Mesenchymal stem cell (in vitro differentiated cells and primary cell): ENCODE measurements around the gene SLC5A1.

Source experiments
- DNase-seq: peaks from one replicate; pipeline ENCODE4 v3.0.0-alpha.2; 2013
- H2AFZ ChIP-seq: one replicate; pipeline ENCODE4 v1.6.1; 2013; ENCODE audit warnings: low read depth, mild to moderate bottlenecking, control low read depth, inconsistent platforms, low read length, moderate library complexity
- H2AK5ac ChIP-seq: 2 replicates; pipeline ENCODE4 v1.6.1; 2013; ENCODE audit warnings: low read length, moderate library complexity, mild to moderate bottlenecking, inconsistent platforms; ENCODE audit not compliant: severe bottlenecking
- H2BK120ac ChIP-seq: one replicate; pipeline ENCODE4 v1.6.1; 2013; ENCODE audit warnings: low read depth, mild to moderate bottlenecking, inconsistent platforms, low read length, moderate library complexity
- H2BK12ac ChIP-seq, 2 experiments: one replicate each; pipeline ENCODE4 v1.6.1; 2013; ENCODE audit warnings: inconsistent platforms in 2 of 2, low read length in 2 of 2, mild to moderate bottlenecking in 2 of 2, moderate library complexity in 2 of 2, control low read depth in 1 of 2
- H2BK15ac ChIP-seq: one replicate; pipeline ENCODE4 v1.6.1; 2013; ENCODE audit warnings: mild to moderate bottlenecking, low read depth, inconsistent platforms; ENCODE audit not compliant: poor library complexity, severe bottlenecking
- H2BK5ac ChIP-seq: 2 replicates; pipeline ENCODE4 v1.6.1; 2013; ENCODE audit warnings: low read depth, mild to moderate bottlenecking, low read length, control low read depth, inconsistent platforms; ENCODE audit not compliant: poor library complexity, severe bottlenecking
- H3K14ac ChIP-seq, 2 experiments: one replicate each; pipeline ENCODE4 v1.6.1; 2013; ENCODE audit warnings: inconsistent platforms in 2 of 2, low read length in 2 of 2, control low read depth in 1 of 2, mild to moderate bottlenecking in 1 of 2, moderate library complexity in 1 of 2
- H3K18ac ChIP-seq, 2 experiments: one replicate each; pipeline ENCODE4 v1.6.1; 2013; ENCODE audit warnings: inconsistent platforms in 2 of 2, low read length in 2 of 2, control low read depth in 1 of 2, low read depth in 1 of 2, mild to moderate bottlenecking in 1 of 2
- H3K23ac ChIP-seq, 2 experiments: one replicate each; pipeline ENCODE4 v1.6.1; 2013; ENCODE audit warnings: inconsistent platforms in 2 of 2, low read length in 2 of 2, mild to moderate bottlenecking in 2 of 2, moderate library complexity in 2 of 2, control low read depth in 1 of 2
- H3K27ac ChIP-seq: 2 replicates; pipeline ENCODE4 v1.5.1; 2013; ENCODE audit warnings: mild to moderate bottlenecking, moderate library complexity, low read length, control low read depth, inconsistent platforms; ENCODE audit not compliant: poor library complexity, severe bottlenecking
- H3K27me3 ChIP-seq, 2 experiments: 2 replicates each; pipeline versions ENCODE4 v1.6.1 to v1.7.0; 2013; ENCODE audit warnings: low read length in 2 of 2, mild to moderate bottlenecking in 2 of 2, moderate library complexity in 2 of 2, control low read depth in 1 of 2, inconsistent platforms in 1 of 2; ENCODE audit not compliant: control insufficient read depth in 1 of 2, insufficient read depth in 1 of 2
- H3K36me3 ChIP-seq, 2 experiments: 2 replicates each; pipeline versions ENCODE4 v1.6.1 to v1.7.0; 2013; ENCODE audit warnings: low read length in 2 of 2, control low read depth in 1 of 2, inconsistent platforms in 1 of 2, low read depth in 1 of 2, mild to moderate bottlenecking in 1 of 2; ENCODE audit not compliant: insufficient read depth in 2 of 2, control insufficient read depth in 1 of 2
- H3K4ac ChIP-seq, 2 experiments: one replicate each; pipeline ENCODE4 v1.6.1; 2013; ENCODE audit warnings: inconsistent platforms in 2 of 2, low read length in 2 of 2, mild to moderate bottlenecking in 2 of 2, moderate library complexity in 2 of 2, control low read depth in 1 of 2, low read depth in 1 of 2
- H3K4me1 ChIP-seq: 2 replicates; pipeline ENCODE4 v1.6.1; 2013; ENCODE audit warnings: low read depth, low read length, control low read depth; ENCODE audit not compliant: control insufficient read depth, insufficient read depth
- H3K4me2 ChIP-seq: 2 replicates; pipeline ENCODE4 v1.6.1; 2013; ENCODE audit warnings: low read length, mild to moderate bottlenecking, inconsistent platforms; ENCODE audit not compliant: poor library complexity, severe bottlenecking
- H3K4me3 ChIP-seq, 2 experiments: 2 replicates each; pipeline versions ENCODE4 v1.5.1 to v1.7.0; 2013; ENCODE audit warnings: low read length in 2 of 2, mild to moderate bottlenecking in 2 of 2, control low read depth in 1 of 2, low read depth in 1 of 2; ENCODE audit not compliant: insufficient read depth in 1 of 2
- H3K79me1 ChIP-seq: replicated peaks from 2 replicates; pipeline ENCODE4 v1.6.1; 2013; ENCODE audit warnings: mild to moderate bottlenecking, control low read depth, low read length, inconsistent platforms; ENCODE audit not compliant: poor library complexity, severe bottlenecking
- H3K9ac ChIP-seq: 2 replicates; pipeline ENCODE4 v1.7.0; 2013; ENCODE audit warnings: mild to moderate bottlenecking, low read length, moderate library complexity
- H3K9me3 ChIP-seq: 2 replicates; pipeline ENCODE4 v1.7.0; 2013; ENCODE audit warnings: mild to moderate bottlenecking, low read length; ENCODE audit not compliant: control insufficient read depth
- H4K8ac ChIP-seq: one replicate; pipeline ENCODE4 v1.6.1; 2013; ENCODE audit warnings: inconsistent platforms, mild to moderate bottlenecking, low read length, moderate library complexity
- H4K91ac ChIP-seq: one replicate; pipeline ENCODE4 v1.6.1; 2013; ENCODE audit warnings: mild to moderate bottlenecking, low read length, inconsistent platforms
- WGBS: methylation state at CpG from one replicate; pipeline ENCODE4 v1.1.7; 2013; ENCODE audit warnings: mixed read lengths; 5-methylcytosine and 5-hydroxymethylcytosine counted together

SLC5A1 gene

GRCh38 chr22:32073262-32073661 lies 30.2 kb downstream of the SLC5A1 start:
- no peak overlapping the region for H3K9ac ChIP-seq
- H3K4ac ChIP-seq, result no peak overlapping the region
- no peak overlapping the region for H2BK5ac ChIP-seq
- H3K36me3 ChIP-seq, result no peaks in the 10 kb centered on the region
- peaks cover 24 to 49% of the 10 kb centered on the region in 2 experiments for H3K27me3 ChIP-seq
- no peak overlapping the region for H3K23ac ChIP-seq
- DNase-seq, result no peak
- no peak overlapping the region for H2AFZ ChIP-seq
- no peak overlapping the region for H3K27ac ChIP-seq
- H2BK12ac ChIP-seq, result no peak overlapping the region
- H4K8ac ChIP-seq, result no peak overlapping the region
- no peaks in the 10 kb centered on the region for H3K4me1 ChIP-seq
- 92% methylated on average over 6 of the region's 7 CpGs for WGBS
- H4K91ac ChIP-seq, result no peak overlapping the region
- H2BK15ac ChIP-seq, result no peak overlapping the region
- no peak overlapping the region for H3K14ac ChIP-seq
- H3K79me1 ChIP-seq, result no peaks in the 10 kb centered on the region
- no peak overlapping the region for H3K18ac ChIP-seq
- no peak overlapping the region for H3K4me2 ChIP-seq
- H2AK5ac ChIP-seq, result no peak overlapping the region
- no peak overlapping the region for H3K4me3 ChIP-seq
- H2BK120ac ChIP-seq, result no peak overlapping the region
- no peaks in the 10 kb centered on the region for H3K9me3 ChIP-seq

DNA sequence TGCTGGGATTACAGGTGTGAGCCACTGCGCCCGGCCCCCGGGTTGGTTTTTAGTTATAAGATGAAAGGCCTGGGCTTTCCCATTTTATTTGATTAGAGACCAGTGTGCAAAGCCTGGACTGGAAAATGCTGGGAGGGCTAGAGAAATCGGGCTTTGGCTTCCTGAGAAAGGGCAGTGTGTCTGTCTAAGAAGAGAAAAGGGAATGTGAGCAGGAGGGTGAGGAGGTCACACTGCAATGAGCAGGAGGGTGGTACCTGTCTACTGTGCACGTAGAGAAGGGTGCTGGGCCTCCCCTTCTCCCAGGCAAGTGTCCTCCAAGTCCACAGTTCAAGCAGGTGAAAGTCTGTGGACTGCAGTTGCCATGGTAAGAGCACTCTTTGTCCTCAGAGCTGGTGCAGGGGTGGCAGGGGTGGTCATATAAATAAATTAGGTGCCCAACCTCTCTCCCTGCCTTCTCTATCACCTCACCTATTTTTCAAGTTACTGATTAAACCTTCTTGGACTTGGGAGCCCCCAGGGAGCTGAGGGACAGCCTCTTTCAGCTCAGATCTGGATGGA lies 30.8 kb downstream of the SLC5A1 start:
- Histone ChIP-seq H2BK5ac (no peak overlapping the region), H4K91ac (no peak overlapping the region), H2BK12ac (no peak overlapping the region), H3K27me3 (peaks cover 20 to 46% of the 10 kb centered on the region in 2 experiments), H3K4me3 (no peak overlapping the region), H2BK120ac (no peak overlapping the region), H2BK15ac (no peak overlapping the region), H3K23ac (no peak overlapping the region), H3K18ac (no peak overlapping the region), H4K8ac (no peak overlapping the region), H3K14ac (no peak overlapping the region), H3K4me1 (no peaks in the 10 kb centered on the region), H3K9ac (no peak overlapping the region), H3K4me2 (no peak overlapping the region), H2AK5ac (no peak overlapping the region), H3K79me1 (no peaks in the 10 kb centered on the region), H3K27ac (no peak overlapping the region), H3K9me3 (no peaks in the 10 kb centered on the region), H2AFZ (no peak overlapping the region), H3K36me3 (no peaks in the 10 kb centered on the region), H3K4ac (no peak overlapping the region)
- WGBS, result 81% methylated on average over 5 of the region's 5 CpGs
- DNase-seq, result no peak

GRCh38 chr22:32075997-32076760 lies 33.1 kb downstream of the SLC5A1 start:
- H3K18ac ChIP-seq, result no peak overlapping the region
- H3K14ac ChIP-seq, result no peak overlapping the region
- no peak overlapping the region for H3K4me3 ChIP-seq
- H2BK15ac ChIP-seq, result no peak overlapping the region
- H3K79me1 ChIP-seq, result no peaks in the 10 kb centered on the region
- H4K8ac ChIP-seq, result no peak overlapping the region
- no peak overlapping the region for H2AK5ac ChIP-seq
- no peak overlapping the region for H3K4me2 ChIP-seq
- no peak overlapping the region for H3K4ac ChIP-seq
- no peak for DNase-seq
- no peak overlapping the region for H2BK5ac ChIP-seq
- H3K9ac ChIP-seq, result no peak overlapping the region
- H3K36me3 ChIP-seq, result no peaks in the 10 kb centered on the region
- WGBS, result 82% methylated on average over 10 of the region's 10 CpGs
- H3K27ac ChIP-seq, result no peak overlapping the region
- H2AFZ ChIP-seq, result no peak overlapping the region
- no peaks in the 10 kb centered on the region for H3K9me3 ChIP-seq
- H2BK120ac ChIP-seq, result no peak overlapping the region
- peaks cover 6% of the 10 kb centered on the region for H3K4me1 ChIP-seq
- no peak overlapping the region for H2BK12ac ChIP-seq
- H4K91ac ChIP-seq, result no peak overlapping the region
- peaks cover 16 to 33% of the 10 kb centered on the region in 2 experiments for H3K27me3 ChIP-seq
- no peak overlapping the region for H3K23ac ChIP-seq

DNA sequence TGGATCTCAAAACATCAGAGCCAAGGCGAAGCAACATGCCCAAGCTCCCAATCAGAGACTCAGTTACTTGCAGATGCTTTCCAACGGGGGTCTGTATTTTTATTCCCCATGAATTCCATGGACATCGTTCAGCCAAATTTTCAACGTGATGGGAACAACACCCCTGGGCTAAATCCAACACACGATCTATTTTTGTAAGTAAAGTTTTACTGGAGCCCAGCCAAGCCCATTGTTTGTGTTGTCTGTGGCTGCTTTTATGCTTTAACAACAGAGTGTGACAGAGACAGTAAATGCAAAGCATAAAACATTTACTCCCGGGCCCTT lies 33.7 kb downstream of the SLC5A1 start:
- WGBS, result 81% methylated on average over 4 of the region's 6 CpGs

More for the DNA sequence above, 33.7 kb downstream of the SLC5A1 start:
- no peak overlapping the region for H3K14ac ChIP-seq
- no peaks in the 10 kb centered on the region for H3K79me1 ChIP-seq
- H3K9ac ChIP-seq, result no peak overlapping the region
- no peak overlapping the region for H3K4me2 ChIP-seq
- no peak for DNase-seq
- no peak overlapping the region for H3K4me3 ChIP-seq
- peaks cover 12 to 32% of the 10 kb centered on the region in 2 experiments for H3K27me3 ChIP-seq
- H3K4ac ChIP-seq, result no peak overlapping the region
- no peak overlapping the region for H3K23ac ChIP-seq
- H2BK120ac ChIP-seq, result no peak overlapping the region
- H3K4me1 ChIP-seq, result peaks cover 6% of the 10 kb centered on the region
- no peak overlapping the region for H3K18ac ChIP-seq
- H3K27ac ChIP-seq, result no peak overlapping the region
- no peaks in the 10 kb centered on the region for H3K9me3 ChIP-seq
- no peak overlapping the region for H4K8ac ChIP-seq
- no peaks in the 10 kb centered on the region for H3K36me3 ChIP-seq
- no peak overlapping the region for H2BK12ac ChIP-seq
- no peak overlapping the region for H2AK5ac ChIP-seq
- H2BK5ac ChIP-seq, result no peak overlapping the region
- no peak overlapping the region for H2AFZ ChIP-seq
- H4K91ac ChIP-seq, result no peak overlapping the region
- no peak overlapping the region for H2BK15ac ChIP-seq
